IPS DF 4.7 (cell line): ENCODE data around the gene EREG.

ENCODE experiments used
- DNase-seq: peaks from one replicate; pipeline ENCODE4 v3.0.0-alpha.2; 2013; ENCODE audit warnings: low spot score; ENCODE audit errors: extremely low read depth

Gene EREG

DNA sequence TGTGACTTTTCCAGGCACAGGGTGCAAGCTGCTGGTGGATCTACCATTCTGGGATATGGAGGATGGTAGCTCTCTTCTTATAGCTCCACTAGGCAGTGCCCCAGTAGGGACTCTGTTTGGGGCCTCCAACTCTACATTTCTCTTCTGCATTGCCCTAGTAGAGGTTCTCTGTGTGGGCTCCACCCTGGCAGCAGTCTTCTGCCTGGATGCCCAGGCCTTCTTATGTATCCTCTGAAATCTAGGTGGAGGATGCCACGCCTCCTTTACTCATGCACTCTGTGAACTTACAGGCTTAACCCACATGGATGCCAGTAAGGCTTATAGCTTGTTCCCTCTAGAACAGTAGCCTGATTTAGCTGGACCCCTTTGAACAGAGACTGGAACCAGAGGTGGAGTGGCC, 20.9 kb upstream of the EREG start:
- DNase-seq = no peak

DNA sequence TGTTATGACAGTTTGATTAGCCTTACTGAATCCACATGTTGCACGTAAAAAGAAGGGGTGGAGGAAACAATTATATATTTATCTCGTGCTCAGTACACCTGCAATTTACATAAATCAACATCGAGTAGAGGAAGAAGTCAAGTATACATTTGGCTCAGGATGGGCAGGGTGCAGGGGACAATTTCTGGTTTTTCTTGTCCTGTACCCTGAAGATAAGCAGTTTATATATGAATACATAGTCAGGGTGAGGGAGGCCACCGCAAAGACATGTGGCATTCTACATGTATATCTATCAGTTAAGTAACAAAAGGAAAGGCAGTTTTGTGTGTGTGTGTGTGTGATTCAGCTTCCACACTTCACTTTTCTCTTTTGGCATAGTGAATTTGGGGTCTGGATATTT, 11.1 kb upstream of the EREG start:
- DNase-seq = no peak

DNA sequence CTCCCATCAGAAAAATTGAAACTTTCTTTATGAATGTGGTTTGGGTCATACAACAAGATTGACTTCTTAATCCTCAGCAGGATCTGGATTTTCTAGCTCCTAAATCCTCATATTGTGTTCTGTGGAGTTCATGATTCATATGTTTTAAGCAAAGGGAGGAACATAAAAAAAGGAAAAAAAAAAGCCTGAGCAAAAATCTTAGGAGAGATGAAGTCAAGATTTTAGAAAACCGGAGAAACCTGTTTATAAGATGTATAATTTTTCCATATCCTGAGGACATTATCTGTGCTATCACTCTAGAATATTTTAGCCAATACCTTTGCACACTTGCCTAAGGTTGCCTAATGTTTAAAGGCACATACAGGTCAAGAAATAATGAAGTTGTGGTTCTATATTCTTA, 7.0 kb upstream of the EREG start:
- no peak for DNase-seq

DNA sequence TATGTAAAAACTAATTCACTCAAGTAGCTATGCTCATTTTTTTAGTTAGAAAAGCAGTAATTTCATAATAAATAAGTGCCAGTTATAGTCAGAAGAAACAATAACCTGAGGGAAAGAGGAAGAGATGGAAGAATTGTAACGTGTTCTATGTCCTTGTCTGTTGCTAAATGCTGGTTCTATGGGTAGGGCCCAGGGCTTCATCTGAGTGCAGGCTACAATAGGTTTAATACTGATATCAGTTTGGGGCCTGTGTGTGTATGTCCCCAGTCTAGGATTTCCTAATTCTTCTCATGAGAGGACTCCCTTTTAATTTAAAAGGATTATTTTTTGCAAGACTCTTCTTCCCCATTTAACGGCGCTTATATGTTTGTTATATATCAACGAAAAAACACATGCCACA, 3.3 kb upstream of the EREG start:
- no peak for DNase-seq

DNA sequence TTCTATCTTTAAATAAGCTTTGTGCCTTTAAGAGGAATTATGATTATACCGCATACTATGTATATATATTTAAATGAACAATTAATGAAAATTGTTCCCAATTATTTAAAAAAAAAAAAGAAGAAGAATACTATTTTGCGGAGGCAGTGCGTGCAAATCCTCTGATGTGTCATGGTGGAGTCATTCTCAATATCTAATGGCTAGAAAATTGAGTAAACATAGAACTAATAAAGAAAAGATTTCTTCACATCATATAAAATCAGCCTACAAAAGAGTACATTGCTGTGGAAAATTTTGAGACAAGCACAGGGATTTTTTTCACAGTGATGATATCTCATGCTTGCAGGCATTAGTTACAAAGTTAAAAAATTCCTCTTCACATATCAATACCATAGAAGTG, 2.6 kb upstream of the EREG start:
- DNase-seq = no peak

DNA sequence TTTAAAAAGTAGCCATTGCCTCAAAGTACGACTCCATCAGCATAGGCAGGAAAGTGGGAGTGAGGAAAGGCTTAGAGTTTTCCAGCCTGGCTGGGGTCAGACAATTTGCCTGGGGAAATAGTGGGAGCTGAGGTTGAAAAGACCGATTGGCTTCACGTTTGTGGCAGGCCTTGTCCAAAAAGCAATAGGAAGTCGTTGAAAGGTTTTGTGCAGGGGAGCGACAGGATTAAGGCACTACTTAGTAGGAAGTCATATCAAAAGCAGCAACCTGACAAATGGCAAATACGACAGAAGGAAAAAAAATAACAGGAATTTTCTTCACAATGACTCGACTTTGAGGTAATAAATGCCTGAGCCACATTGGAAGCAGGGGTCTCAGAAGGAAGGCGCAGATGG, 691 bp upstream of the EREG start:
- DNase-seq = no peak

DNA sequence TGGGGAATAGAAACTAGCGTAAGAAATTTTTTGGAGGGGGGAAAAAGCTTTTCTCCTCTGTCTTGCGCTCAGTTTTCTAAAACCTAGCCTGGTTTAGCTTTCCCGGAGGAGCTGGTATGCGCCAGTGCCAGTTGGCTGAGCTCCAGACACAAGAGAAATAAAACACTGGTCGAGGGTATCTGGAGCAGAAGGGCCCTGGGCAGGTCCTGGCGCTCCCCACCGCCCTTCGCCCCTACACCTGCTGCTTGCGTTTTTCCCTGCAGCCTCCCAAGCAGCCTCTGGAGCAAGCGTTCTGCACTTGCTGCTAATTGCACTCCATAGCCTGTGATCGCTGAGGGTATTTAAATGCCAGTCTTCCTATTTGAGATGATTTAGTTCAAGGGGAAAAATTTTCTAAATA, 816 bp downstream of the EREG start:
- no peak for DNase-seq

DNA sequence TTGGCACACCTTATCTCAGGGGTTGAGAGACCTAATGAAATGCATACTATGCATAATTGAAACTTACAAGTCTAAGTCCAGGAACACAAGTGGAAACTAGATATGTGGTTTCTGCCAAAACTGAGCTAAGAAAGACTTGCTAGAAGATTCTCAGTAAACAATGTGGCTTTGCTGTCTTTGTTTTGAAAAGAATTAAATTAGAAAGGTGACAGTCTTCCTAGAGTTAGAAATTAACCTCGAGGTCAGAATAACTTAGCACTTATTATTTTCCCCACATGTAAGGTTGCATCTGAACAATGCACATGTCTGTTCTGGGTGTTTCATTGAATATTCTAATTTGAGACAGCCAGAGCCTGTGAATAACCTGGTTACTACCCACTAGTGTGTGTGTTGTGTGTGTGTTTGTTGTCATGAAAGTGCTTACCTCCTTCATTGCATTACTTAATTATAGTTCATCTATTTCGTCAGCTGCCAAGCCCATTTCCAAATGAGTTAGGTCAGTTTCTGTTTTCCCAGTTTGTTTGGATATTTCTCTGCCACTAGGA, 1.5 kb downstream of the EREG start:
- DNase-seq = no peak

DNA sequence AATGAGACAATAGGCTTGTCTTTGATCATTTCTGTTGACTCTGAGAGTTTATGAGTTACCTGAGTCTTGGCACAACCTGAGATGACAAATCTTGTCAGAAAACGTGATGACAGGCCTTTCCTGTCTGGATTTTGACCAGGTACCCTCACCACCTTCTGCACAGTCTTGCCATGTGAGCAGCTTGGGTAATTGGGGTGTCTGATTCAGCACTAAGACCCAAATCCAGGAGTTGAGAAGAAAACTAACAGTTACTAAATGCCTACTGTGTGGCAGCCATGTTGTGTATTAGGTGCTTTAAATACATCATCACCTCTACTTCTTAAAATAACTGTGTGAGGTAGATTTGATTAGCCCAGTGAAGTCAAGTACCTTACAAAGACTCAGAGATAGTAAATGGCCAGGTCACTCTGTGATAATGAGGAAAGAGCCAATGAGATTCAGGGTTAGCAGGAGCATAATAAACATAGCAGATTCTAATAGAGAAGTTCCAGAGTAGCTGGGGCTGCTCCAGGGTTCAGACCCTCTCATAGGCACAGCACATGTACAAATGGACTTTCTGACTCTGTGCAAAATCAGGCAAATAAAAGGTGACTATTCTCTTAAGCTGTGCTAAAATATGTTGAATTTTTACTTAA, 2.8 kb downstream of the EREG start:
- DNase-seq = no peak

DNA sequence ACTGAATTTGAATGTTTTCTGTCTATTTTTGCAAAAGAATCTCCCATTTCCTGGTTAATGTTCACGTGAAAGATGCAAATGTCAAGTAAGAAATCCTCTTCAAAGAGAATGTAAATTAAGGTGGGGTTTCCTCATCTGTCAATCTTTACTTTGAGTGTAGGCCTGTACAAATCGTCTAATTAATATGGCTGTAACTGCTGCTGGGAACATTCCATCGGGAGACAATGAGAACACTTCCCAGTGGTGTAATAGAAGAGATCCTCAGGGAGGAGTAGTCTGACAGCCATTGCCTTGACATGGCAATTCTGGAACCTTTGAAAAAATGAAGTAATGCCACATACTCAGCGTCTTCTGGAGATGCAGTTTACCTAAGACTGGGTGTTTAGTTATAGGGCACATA, 3.7 kb downstream of the EREG start:
- DNase-seq = no peak

DNA sequence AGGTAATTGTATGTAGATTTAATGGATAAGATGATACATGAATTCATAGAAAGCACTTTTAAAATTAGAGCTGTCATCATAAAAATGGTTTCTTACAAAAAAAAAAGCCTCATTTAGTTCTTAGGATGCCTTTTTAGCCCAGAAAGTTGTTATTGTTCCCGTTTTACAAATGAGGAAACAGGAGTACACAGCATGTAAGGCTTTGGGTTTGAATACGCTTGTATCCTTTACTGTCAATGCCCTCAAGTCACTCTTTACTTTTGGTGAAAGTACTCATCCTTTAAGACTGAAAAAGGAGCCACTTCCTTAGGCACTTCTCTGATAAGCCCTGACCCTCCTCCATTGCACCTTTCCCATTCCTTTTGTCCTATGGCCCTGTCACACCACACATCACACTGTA, 4.9 kb downstream of the EREG start:
- no peak for DNase-seq

DNA sequence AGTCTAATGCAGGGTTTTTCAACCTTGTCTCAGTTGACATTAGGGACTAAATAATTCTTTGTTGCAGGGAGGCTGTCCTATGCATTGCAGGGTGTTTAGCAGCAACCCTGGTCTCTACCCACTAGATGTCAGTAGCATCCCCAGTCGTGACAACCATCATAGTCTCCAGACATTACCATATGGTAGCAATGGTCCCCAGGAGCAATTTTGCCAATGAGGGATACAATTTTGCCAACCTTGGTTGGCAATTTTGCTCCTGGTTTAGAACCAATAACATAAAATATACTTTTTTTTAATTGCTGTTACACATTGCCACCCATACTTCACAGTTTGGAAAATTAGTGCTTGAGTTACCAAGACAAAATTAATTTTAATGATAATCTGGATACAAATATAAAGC, 6.0 kb downstream of the EREG start:
- no peak for DNase-seq

DNA sequence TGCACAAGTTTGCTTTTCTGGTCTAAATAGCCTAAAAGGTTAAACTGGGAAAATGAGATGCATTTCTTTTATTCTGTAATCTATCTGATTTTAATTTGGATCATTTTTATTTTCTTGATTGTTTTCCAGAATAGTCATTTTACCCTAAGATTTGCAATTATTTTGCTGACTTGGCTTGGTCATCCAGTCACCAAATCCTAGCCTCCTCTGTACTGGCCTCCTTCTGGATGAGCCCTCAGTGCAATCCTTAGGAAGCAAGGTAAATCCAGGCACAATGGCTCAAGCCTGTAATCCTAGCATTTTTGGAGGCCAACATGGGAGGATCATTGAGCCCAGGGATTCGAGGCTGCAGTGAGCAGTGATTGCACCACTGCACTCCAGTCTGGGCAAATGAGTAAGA, 9.2 kb downstream of the EREG start:
- no peak for DNase-seq

DNA sequence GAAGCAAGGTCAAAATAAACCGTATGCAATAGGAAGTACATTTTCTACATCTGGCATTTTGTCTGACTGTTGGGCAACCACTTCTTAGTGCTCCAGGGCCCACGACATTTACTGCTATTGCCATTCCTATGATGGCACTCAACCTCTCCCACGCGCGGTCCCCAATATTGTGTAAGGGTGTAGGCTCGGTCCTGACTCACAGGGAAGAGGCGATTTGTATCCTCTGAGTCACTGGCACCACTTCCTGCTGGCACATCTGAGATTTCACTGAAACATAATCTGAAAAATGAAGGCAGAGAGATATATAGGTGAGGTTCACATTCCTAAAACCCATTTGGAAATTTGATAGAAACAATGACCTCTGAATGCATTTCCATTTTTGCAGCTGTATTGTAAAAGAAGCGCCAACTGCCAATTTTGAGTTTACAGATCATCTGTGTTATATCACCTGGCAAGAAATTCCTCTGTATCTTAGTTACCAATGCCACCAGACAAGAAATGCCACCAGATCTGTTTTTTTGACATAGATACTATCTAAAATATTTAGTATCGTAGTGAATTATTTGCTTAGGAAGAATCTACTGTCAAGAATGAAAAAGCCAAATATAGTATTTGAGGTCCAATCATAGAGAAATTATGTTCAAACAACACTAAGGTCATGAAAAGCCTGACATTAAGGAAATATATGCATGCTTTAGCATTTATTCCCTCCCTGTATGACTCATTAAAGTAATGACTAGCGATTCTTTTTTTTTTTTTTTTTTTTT, 9.8 kb downstream of the EREG start:
- DNase-seq = no peak

DNA sequence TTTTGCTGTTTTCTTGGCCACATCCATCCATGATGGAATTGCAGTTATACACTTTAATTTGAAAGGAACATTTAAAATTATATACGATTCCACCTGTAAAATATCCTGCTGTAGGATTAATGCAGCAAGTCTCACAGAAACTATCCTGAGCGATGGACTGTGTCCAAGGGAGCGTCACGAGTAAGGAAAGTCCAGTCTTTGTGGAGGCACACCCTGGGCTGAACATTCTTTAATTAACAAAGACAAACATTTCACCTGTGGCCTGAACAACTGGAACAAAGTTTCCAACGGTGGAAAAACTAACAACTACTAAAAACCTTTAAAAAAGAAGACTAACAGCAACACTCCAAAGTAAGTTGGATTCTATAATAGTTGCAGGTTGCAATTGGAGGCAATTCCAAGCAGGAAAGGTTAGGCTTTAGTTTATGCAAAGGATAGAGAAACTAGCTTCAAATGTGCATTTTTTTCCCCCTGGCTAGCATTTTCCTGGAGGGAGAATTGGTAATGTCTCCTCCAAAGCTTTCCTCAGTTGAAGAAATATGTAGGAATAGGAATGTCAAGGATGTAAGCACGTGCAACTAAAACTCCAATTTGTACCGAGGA, 11.0 kb downstream of the EREG start:
- no peak for DNase-seq

DNA sequence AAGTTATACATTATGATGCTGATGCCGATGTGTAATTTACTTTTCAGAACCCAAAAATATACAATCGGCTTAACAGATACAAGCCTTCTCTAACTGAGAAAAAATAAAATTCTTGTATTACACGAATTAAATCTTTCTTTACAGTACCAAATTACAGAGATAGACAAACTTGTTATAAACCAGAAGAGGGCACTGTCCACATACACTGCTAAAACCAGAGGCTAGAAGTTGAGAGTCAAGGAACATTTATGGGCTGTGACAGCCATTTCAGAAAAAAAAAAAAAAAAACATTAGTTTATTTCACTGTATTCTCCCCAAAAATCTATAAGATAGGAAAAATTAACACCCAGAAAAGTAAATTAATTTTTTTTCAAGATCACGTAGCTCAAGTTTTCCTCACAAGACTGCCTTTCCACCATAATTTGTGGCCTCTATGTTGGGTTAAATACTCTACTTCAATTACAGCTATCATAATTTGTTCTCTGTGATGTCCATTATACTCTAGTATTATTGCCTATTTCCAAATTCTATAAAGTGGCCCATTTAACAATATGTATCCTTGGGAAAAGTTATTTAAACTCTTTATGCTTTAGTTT, 12.0 kb downstream of the EREG start:
- DNase-seq = no peak

DNA sequence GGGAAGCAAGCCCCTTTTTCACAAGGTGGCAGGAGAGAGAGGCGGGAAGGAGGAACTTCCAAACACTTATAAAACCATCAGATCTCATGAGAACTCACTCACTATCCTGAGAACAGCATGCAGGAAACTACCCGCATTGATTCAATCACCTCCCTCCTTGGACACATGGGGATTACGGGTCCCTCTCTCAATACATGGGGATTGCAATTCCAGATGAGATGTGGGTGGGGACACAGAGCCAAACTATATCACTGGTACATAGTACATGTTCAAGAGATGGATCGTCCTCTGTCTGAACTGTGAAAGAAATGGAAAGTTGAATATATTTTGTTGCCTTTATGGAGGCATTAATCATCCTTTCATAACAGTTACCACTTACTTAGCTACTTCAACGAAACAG, 12.8 kb downstream of the EREG start:
- no peak for DNase-seq

DNA sequence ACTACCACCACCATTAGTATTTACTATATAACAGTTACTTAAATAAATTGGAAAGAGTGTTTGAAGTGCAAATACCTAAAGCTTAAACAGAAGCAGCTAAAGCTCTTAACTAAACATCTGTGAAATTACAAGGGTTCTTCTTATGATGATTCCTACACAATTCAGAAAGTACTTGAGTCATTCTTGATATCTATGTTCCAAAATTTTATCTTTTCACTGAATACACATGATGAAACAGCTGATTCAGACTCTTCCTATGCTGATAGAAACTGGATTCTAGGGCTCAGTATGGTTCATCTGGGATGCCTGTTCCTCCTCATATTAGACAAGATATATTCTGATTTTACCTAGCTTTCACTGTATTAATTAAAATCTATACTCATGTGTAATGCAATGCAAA, 13.6 kb downstream of the EREG start:
- DNase-seq = no peak

DNA sequence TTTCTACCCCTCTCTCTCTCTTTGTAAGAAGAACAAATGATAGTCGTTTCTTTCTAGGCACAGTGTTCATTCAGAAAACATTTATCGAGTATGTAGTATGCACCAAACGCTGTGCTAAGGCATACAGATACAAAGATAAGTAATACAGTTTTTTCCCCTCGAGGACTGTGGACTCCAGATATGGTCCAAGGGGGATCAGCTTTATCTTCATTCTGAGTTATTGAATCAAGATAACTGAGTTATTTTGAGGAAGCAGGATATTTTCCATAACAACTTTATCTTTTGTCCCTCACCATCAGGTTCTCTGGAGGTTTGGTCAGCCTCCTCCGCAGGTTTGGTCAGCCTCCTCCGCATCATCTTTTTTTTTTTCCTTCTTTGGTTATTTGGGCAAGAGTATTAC, 15.0 kb downstream of the EREG start:
- DNase-seq = no peak

DNA sequence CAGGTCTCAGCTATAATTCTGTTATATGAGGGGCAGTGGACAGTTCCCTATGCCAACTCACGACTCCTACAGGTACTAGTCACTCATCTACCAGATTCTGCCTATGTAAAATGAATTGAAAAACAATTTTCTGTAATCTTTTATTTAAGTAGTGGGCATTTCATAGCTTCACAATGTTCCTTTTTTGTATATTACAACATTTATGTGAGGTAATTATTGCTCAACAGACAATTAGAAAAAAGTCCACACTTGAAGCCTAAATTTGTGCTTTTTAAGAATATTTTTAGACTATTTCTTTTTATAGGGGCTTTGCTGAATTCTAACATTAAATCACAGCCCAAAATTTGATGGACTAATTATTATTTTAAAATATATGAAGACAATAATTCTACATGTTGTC, 20.4 kb downstream of the EREG start:
- no peak for DNase-seq

DNA sequence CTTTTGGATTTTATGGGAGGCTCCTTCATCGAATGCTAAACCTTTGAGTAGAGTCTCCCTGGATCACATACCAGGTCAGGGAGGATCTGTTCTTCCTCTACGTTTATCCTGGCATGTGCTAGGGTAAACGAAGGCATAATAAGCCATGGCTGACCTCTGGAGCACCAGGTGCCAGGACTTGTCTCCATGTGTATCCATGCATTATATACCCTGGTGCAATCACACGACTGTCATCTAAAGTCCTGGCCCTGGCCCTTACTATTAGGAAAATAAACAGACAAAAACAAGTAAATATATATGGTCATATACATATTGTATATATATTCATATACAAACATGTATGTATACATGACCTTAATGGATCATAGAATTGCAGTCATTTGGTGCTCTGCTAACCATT, 21.2 kb downstream of the EREG start:
- no peak for DNase-seq

DNA sequence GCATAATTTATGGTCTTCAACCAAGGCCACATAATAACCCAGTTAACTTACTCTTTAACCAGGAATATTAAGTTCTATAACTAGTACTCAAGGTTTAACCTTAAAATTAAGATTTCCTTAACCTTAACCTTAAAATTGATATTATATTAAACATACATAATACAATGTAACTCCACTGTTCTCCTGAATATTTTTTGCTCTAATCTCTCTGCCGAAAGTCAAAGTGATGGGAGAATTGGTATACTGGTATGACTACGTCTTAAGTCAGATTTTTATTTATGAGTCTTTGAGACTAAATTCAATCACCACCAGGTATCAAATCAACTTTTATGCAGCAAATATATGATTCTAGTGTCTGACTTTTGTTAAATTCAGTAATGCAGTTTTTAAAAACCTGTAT, 22.8 kb downstream of the EREG start:
- no peak for DNase-seq
